Fibroblast of villous mesenchyme (primary cell): Measurements from ENCODE around the gene YJU2. TPM values are rescaled to one million over a fixed set of nuclear protein-coding genes. Genes with fewer than 3 reads are reported as not detected.

Source experiments
- DNase-seq: peaks from one replicate; pipeline ENCODE4 v3.0.0-alpha.2; 2010; ENCODE audit warnings: low read depth
- H3K4me3 ChIP-seq: 2 replicates; pipeline ENCODE4 v1.5.1; 2011; ENCODE audit warnings: low read depth, mild to moderate bottlenecking, low read length
- CTCF ChIP-seq: IDR thresholded peaks from 2 replicates; pipeline ENCODE4 v1.5.1; 2012; ENCODE audit warnings: low read depth, mild to moderate bottlenecking, low read length; ENCODE audit not compliant: insufficient read depth
- total RNA-seq: library from RNA; depleted of rRNA; stranded (reverse); fragments of >200 nt; gene quantifications from 2 replicates; pipeline ENCODE4 v1.2.3, GENCODE V29; 2012

Gene YJU2
- total RNA-seq, 1 donor: 13.0 TPM

- no peak for TF ChIP-seq CTCF
Measured at GRCh38 chr19:4201798-4202197, 45.1 kb upstream of the YJU2 start.

GRCh38 chr19:4206818-4207484 lies 39.9 kb upstream of the YJU2 start:
- peak; percentile 42 for TF ChIP-seq CTCF
- H3K4me3 ChIP-seq: no peak overlapping the region
- DNase-seq: peak; percentile 26

More at GRCh38 chr19:4201798-4202197, 45.1 kb upstream of the YJU2 start:
- H3K4me3 ChIP-seq: no peak overlapping the region
- DNase-seq: no peak

- no peak for DNase-seq
- peak; percentile 54 for TF ChIP-seq CTCF
- no peak overlapping the region for H3K4me3 ChIP-seq
Measured at GRCh38 chr19:4208385-4209094, 38.3 kb upstream of the YJU2 start.

- no peak for TF ChIP-seq CTCF
- no peak for DNase-seq
- no peak overlapping the region for H3K4me3 ChIP-seq
Measured at GRCh38 chr19:4210166-4210731, 36.6 kb upstream of the YJU2 start.

GRCh38 chr19:4213116-4213515 lies 33.8 kb upstream of the YJU2 start:
- TF ChIP-seq CTCF: no peak
- H3K4me3 ChIP-seq: no peak overlapping the region
- no peak for DNase-seq

GRCh38 chr19:4215807-4216206 lies 31.1 kb upstream of the YJU2 start:
- no peak for DNase-seq
- H3K4me3 ChIP-seq: no peak overlapping the region
- TF ChIP-seq CTCF: no peak
